ENCODE results near the gene CAPN5. TPM values are rescaled to one million over a fixed set of nuclear protein-coding genes. Genes with fewer than 3 reads are reported as not detected.

CAPN5 gene
- total RNA-seq, 4 donors from 2014 or later: 1.8 to 16.6 (median 8.0) TPM

DNA sequence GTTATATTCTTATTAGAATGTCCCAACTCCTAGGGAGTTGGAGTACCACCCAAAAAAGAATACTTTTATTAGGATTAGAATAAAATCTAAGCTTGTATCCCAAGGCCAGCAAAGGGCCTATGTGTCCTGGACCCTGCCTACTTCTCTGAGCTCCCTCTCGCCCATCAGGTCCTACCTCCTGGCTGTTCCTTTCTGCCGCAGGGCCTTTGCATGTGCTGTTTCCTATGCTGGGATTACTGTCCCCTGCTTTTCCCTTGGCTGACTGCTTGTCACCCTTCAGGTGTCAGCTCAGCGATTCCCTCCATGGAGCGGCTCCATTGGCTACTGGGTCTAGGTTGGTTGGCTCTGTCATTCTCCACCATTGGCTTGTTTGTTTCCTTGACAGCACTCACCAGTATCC is 74.7 kb downstream of the CAPN5 start:
- H3K4me3 ChIP-seq: no peak overlapping the region
- DNase-seq: no peak
- TF ChIP-seq, protein P1, sequence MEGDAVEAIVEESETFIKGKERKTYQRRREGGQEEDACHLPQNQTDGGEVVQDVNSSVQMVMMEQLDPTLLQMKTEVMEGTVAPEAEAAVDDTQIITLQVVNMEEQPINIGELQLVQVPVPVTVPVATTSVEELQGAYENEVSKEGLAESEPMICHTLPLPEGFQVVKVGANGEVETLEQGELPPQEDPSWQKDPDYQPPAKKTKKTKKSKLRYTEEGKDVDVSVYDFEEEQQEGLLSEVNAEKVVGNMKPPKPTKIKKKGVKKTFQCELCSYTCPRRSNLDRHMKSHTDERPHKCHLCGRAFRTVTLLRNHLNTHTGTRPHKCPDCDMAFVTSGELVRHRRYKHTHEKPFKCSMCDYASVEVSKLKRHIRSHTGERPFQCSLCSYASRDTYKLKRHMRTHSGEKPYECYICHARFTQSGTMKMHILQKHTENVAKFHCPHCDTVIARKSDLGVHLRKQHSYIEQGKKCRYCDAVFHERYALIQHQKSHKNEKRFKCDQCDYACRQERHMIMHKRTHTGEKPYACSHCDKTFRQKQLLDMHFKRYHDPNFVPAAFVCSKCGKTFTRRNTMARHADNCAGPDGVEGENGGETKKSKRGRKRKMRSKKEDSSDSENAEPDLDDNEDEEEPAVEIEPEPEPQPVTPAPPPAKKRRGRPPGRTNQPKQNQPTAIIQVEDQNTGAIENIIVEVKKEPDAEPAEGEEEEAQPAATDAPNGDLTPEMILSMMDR (IDR thresholded peaks at IDR 0.05): no peak
- TF ChIP-seq POLR2A (IDR thresholded peaks at IDR 0.05): no peak
- H3K4me1 ChIP-seq: peaks cover 0 to 4% of the 10 kb centered on the region in 2 donors
- H3K36me3 ChIP-seq: no peaks in the 10 kb centered on the region
- intact Hi-C loops (cut with DNase I; ENCODE audit: low total_unique reads): no loop called here
- H3K27ac ChIP-seq: no peak overlapping the region
- H3K9me3 ChIP-seq: no peaks in the 10 kb centered on the region
- no peaks in the 10 kb centered on the region for H3K27me3 ChIP-seq

DNA sequence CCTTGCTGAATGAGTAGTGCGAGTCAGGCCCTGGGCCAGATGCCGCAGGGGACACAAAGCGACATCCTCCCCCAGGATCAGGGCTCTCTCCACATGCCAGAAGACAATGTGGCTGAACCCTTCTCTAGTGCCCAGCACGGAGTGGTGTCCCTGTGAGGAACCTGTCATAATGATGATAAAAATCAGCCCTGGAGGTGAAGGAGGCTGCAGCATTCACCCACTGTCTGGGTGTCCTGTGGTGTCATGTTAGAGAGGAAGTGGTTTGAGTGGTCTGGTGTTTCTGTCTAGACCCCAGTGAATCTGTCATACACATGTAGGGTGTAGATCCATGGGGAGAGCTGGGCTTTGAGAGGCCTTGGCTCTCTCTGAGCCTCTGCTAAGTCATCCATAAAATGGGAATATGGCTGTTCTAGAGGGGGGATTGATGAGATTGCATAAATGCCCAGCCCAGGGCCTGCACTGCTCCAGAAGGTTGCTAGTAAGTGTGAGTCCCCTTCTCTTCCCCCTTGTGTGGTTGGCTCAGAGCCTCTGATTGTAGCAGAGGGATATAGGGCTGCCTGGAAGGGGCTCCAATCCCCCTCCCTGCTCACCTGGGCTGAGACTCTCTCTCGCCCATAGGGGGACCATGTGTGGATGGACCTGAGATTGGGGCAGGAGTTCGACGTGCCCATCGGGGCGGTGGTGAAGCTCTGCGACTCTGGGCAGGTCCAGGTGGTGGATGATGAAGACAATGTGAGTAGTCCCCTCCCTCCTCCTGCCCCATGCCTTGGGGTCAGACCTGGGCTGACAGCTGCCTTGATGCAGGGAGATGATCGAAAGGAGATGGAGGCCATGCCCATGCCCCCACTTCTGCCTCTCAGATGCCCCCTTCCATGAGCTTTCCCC is 75.6 kb downstream of the CAPN5 start:
- H3K4me3 ChIP-seq: no peak overlapping the region
- no peaks in the 10 kb centered on the region for H3K9me3 ChIP-seq
- intact Hi-C loops (cut with DNase I; ENCODE audit: low total_unique reads): no loop called here
- DNase-seq: no peak
- H3K36me3 ChIP-seq: no peaks in the 10 kb centered on the region
- H3K27me3 ChIP-seq: no peaks in the 10 kb centered on the region
- H3K27ac ChIP-seq: no peak overlapping the region
- H3K4me1 ChIP-seq: peaks cover 0 to 4% of the 10 kb centered on the region in 2 donors
- TF ChIP-seq POLR2A (IDR thresholded peaks at IDR 0.05): no peak
- TF ChIP-seq, protein P1 (IDR thresholded peaks at IDR 0.05): no peak

DNA sequence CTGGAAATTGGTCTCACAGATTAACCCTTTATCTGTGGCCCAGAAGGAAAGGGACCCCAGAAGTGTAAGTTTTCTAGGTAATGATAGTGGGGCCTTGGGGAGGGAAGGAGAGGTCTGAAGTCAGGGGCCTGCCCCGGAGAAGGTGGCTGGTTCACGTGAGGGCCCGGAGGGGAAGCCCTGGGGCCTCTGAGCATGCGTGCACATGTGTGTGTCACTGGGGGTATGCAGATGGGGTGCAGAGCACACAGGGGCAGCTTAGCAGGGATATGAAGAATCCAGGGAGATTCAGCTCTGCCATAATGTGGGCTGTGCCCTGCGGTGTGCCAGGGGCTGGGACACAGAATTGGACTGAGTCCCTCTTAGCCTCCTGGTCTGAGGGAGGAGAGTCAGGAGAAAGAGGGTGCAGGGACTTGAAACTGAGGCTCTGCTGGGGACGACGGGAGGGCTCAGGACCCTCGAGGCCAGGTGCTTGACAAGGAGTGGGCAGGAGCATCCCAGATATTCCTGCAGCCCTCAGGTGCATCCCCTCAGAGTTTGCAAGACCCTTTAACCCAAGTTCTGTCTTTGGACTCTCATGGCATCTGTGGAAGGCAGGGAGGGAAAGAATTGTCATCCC is 76.7 kb downstream of the CAPN5 start:
- Histone ChIP-seq H3K36me3 (no peaks in the 10 kb centered on the region), H3K4me1 (no peaks in the 10 kb centered on the region), H3K27me3 (no peaks in the 10 kb centered on the region), H3K27ac (no peak overlapping the region), H3K4me3 (no peak overlapping the region), H3K9me3 (no peaks in the 10 kb centered on the region)
- no peak for DNase-seq
- intact Hi-C loops (cut with DNase I; ENCODE audit: low total_unique reads): no loop called here
- TF ChIP-seq, protein P1 (IDR thresholded peaks at IDR 0.05): no peak
- TF ChIP-seq POLR2A (IDR thresholded peaks at IDR 0.05): no peak

DNA sequence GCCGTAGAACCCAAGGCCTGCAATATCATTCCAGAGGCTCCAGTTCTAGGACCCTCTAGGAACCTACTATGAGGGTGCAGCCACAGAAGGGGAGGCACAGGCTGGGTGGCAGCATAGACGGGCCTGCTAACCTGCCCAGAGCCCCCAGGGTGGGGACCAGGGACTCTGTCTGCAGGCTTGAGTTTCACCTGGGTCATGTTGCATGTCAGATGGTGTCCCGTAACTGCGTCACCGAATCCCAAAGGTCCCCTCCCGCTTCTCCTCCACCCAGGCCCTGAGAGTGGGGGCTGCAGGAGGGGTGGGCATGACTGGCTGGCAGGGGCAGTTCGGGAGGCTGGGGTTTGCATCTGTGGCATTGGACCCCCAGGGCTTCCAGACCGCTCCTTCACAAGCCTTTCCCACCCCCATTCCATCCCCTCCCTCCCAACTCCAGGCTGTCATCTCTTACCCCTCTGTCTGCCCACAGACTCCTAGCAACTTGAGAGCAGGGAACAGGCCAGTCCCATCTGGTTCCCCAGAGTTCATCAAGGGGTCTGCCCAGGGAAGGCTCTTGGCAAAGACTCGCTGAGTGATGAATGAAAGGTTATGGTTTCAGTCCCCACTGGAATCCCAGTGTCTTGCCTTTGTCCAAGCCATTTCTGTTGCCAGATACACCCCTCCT is 77.6 kb downstream of the CAPN5 start:
- no peaks in the 10 kb centered on the region for H3K4me1 ChIP-seq
- H3K27ac ChIP-seq: no peak overlapping the region
- TF ChIP-seq, protein P1 (IDR thresholded peaks at IDR 0.05): no peak
- TF ChIP-seq POLR2A (IDR thresholded peaks at IDR 0.05): no peak
- H3K36me3 ChIP-seq: no peaks in the 10 kb centered on the region
- no peaks in the 10 kb centered on the region for H3K9me3 ChIP-seq
- H3K4me3 ChIP-seq: no peak overlapping the region
- DNase-seq: no peak
- no peaks in the 10 kb centered on the region for H3K27me3 ChIP-seq
- intact Hi-C loops (cut with DNase I; ENCODE audit: low total_unique reads): no loop called here
